ENCODE measurements around the gene WDPCP.
"Not testable (repeated sequence)": the region's sequence is repeated elsewhere in the genome, so short reads cannot be mapped to it uniquely, and the experiment has no call there.

The WDPCP gene

GRCh38 chr2:63590626-63591408 lies 2.5 kb upstream of the WDPCP start:
- no peak for DNase-seq

- DNase-seq, result peak; percentile 81
Measured at GRCh38 chr2:63589148-63589958, 1.1 kb upstream of the WDPCP start.

- peak; percentile 45 for DNase-seq
Measured at GRCh38 chr2:63587814-63588384, 378 bp downstream of the WDPCP start.

- no peak for DNase-seq
Measured at GRCh38 chr2:63582873-63583272, 5.4 kb downstream of the WDPCP start.

- DNase-seq, result no peak
Measured at GRCh38 chr2:63581298-63581961, 6.8 kb downstream of the WDPCP start.

GRCh38 chr2:63580651-63581297 lies 7.5 kb downstream of the WDPCP start:
- DNase-seq, result no peak

GRCh38 chr2:63578767-63579166 lies 9.5 kb downstream of the WDPCP start:
- DNase-seq, result no peak

- no peak for DNase-seq
Measured at GRCh38 chr2:63576546-63576945, 11.7 kb downstream of the WDPCP start.

GRCh38 chr2:63573726-63574345 lies 14.4 kb downstream of the WDPCP start:
- DNase-seq, result not testable (repeated sequence)

- not testable (repeated sequence) for DNase-seq
Measured at GRCh38 chr2:63573026-63573425, 15.3 kb downstream of the WDPCP start.

GRCh38 chr2:63572001-63572400 lies 16.3 kb downstream of the WDPCP start:
- DNase-seq, result no peak

- no peak for DNase-seq
Measured at GRCh38 chr2:63571291-63571690, 17.0 kb downstream of the WDPCP start.

GRCh38 chr2:63569740-63570139 lies 18.5 kb downstream of the WDPCP start:
- DNase-seq, result no peak

- DNase-seq, result no peak
Measured at GRCh38 chr2:63562751-63563150, 25.5 kb downstream of the WDPCP start.

- not testable (repeated sequence) for DNase-seq
Measured at GRCh38 chr2:63558922-63559321, 29.4 kb downstream of the WDPCP start.

GRCh38 chr2:63557819-63558218 lies 30.5 kb downstream of the WDPCP start:
- DNase-seq, result not testable (repeated sequence)

- peak; percentile 26 for DNase-seq
Measured at GRCh38 chr2:63555931-63556330, 32.3 kb downstream of the WDPCP start.

GRCh38 chr2:63555299-63555698 lies 33.0 kb downstream of the WDPCP start:
- no peak for DNase-seq

GRCh38 chr2:63553049-63553448 lies 35.2 kb downstream of the WDPCP start:
- DNase-seq, result no peak

- no peak for DNase-seq
Measured at GRCh38 chr2:63545023-63545422, 43.3 kb downstream of the WDPCP start.

GRCh38 chr2:63544017-63544627 lies 44.2 kb downstream of the WDPCP start:
- peak; percentile 25 for DNase-seq

Measured in NCI-H82 (cell line).